Keratinocyte (primary cell): ENCODE data around the gene PRKCA. TPM values are rescaled to one million over a fixed set of nuclear protein-coding genes. Genes with fewer than 3 reads are reported as not detected.

ENCODE experiments used
- DNase-seq: peaks from one replicate; pipeline ENCODE4 v3.0.0-alpha.2; 2011; ENCODE audit warnings: low read depth, missing footprints, low spot score
- FAIRE-seq: peaks from 2 replicates; lab custom pipeline; 2011; peaks lifted over from hg19 to GRCh38; lab: Jason Lieb, UNC
- H2AFZ ChIP-seq: 2 replicates; pipeline ENCODE4 v1.6.0; 2012; ENCODE audit warnings: low read length, control low read depth, inconsistent platforms; ENCODE audit not compliant: control insufficient read depth
- H3K27ac ChIP-seq: 2 replicates; pipeline ENCODE4 v1.5.1; 2011; ENCODE audit warnings: low read length; ENCODE audit not compliant: control insufficient read depth, insufficient read depth
- H3K27me3 ChIP-seq: 3 replicates; pipeline ENCODE4 v1.6.0; 2011; ENCODE audit warnings: low read length; ENCODE audit not compliant: control insufficient read depth, insufficient read depth; ENCODE audit errors: extremely low read depth
- H3K36me3 ChIP-seq, 2 experiments: 2 replicates in 1 of 2; 3 replicates in 1 of 2; pipeline ENCODE4 v1.5.1; 2011; ENCODE audit warnings: low read length in 2 of 2, mild to moderate bottlenecking in 1 of 2; ENCODE audit not compliant: control insufficient read depth in 2 of 2, insufficient read depth in 2 of 2; ENCODE audit errors: extremely low read depth in 1 of 2
- H3K4me1 ChIP-seq: 3 replicates; pipeline ENCODE4 v1.5.1; 2011; ENCODE audit warnings: low read length; ENCODE audit not compliant: control insufficient read depth, insufficient read depth; ENCODE audit errors: extremely low read depth
- H3K4me2 ChIP-seq: 3 replicates; pipeline ENCODE4 v1.6.0; 2011; ENCODE audit warnings: low read depth, low read length; ENCODE audit not compliant: control insufficient read depth, insufficient read depth; ENCODE audit errors: extremely low read depth
- H3K4me3 ChIP-seq, 3 experiments: fragments of 200-600 bp in 1 of 3; sonication (generic) in 1 of 3; 2 replicates in 2 of 3; 3 replicates in 1 of 3; pipeline ENCODE4 v1.5.1; 2011 to 2016; ENCODE audit warnings: low read length in 3 of 3, mild to moderate bottlenecking in 3 of 3, control low read depth in 2 of 3, inconsistent platforms in 1 of 3, low read depth in 1 of 3, mixed read lengths in 1 of 3, mixed run types in 1 of 3, moderate library complexity in 1 of 3; ENCODE audit not compliant: control insufficient read depth in 2 of 3, insufficient read depth in 2 of 3; ENCODE audit errors: extremely low read depth in 1 of 3
- H3K79me2 ChIP-seq: 2 replicates; pipeline ENCODE4 v1.6.0; 2012; ENCODE audit warnings: low read length; ENCODE audit not compliant: control insufficient read depth, insufficient read depth
- H3K9ac ChIP-seq: 3 replicates; pipeline ENCODE4 v1.6.0; 2011; ENCODE audit warnings: low read length; ENCODE audit not compliant: control insufficient read depth, insufficient read depth; ENCODE audit errors: extremely low read depth
- H3K9me1 ChIP-seq: 3 replicates; pipeline ENCODE4 v1.6.0; 2011; ENCODE audit warnings: low read length; ENCODE audit not compliant: control insufficient read depth, insufficient read depth; ENCODE audit errors: extremely low read depth
- H3K9me3 ChIP-seq: 2 replicates; pipeline ENCODE4 v1.5.1; 2012; ENCODE audit warnings: low read depth, low read length; ENCODE audit not compliant: control insufficient read depth
- H4K20me1 ChIP-seq: 3 replicates; pipeline ENCODE4 v1.6.0; 2011; ENCODE audit warnings: low read length; ENCODE audit not compliant: control insufficient read depth, insufficient read depth; ENCODE audit errors: extremely low read depth
- EZH2 ChIP-seq: IDR thresholded peaks from one replicate; pipeline ENCODE4 v1.6.1; 2012; ENCODE audit warnings: inconsistent platforms, mild to moderate bottlenecking, low read length, moderate library complexity
- dilution Hi-C: fragments of 300-500 bp; cut with MboI; formaldehyde crosslinking; loops from one replicate; pipeline ENCODE4 v1.7.0; 2020; ENCODE audit warnings: low sequenced_read_pairs; ENCODE audit not compliant: extremely low pct_ligation_motif_present
- polyA plus RNA-seq, 5 experiments: library from polyadenylated mRNA; depleted of rRNA in 3 of 5; stranded (reverse) in 3 of 5; stranded (forward) in 1 of 5; unstranded in 1 of 5; fragments of >200 nt; gene quantifications; 1 replicate in 1 of 5; 2 replicates in 3 of 5; 3 replicates in 1 of 5; pipeline versions ENCODE4 v1.2.1 to v1.2.3, GENCODE V29; 2011 to 2012; ENCODE audit warnings: missing spikeins in 2 of 5, low read depth in 1 of 5, low replicate concordance in 1 of 5
- TF ChIP-seq, protein P1 (sequence below), 3 experiments: IDR thresholded peaks in 1 of 3; conservative IDR thresholded peaks in 1 of 3; optimal IDR thresholded peaks in 1 of 3; 2 replicates in 2 of 3; 3 replicates in 1 of 3; pipeline versions ENCODE3 to v1.5.1; 2011; ENCODE audit warnings: low read length in 3 of 3, mild to moderate bottlenecking in 3 of 3, moderate library complexity in 2 of 3, control low read depth in 1 of 3, inconsistent platforms in 1 of 3; ENCODE audit not compliant: insufficient read depth in 2 of 3; ENCODE audit errors: extremely low read depth in 1 of 3

The PRKCA gene
- polyA plus RNA-seq, 1 donor (not counting 4 experiments of a cell fraction or from before 2014, with no cell fraction given): 3.6 TPM

DNA sequence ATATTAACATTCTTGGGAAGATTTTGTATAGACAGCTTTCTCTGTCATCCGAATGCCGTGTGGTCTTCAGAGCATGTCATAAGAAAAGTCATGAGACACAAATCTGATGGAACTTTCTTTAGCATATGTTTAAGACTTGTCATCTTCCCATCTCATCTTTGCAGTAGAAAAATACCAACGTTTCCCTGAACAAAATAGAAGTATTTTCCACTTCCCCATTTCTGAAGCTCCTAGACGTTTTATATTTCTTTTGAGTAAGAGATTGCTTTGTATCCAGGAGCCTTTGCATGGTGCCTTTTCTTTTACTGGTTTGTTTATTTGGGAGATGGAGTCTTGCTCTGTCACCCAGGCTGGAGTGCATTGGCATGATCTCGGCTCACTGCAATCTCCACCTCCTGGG, 235.1 kb downstream of the PRKCA start:
- H2AFZ ChIP-seq: no peak overlapping the region
- no peaks in the 10 kb centered on the region for H3K36me3 ChIP-seq
- no peaks in the 10 kb centered on the region for H3K79me2 ChIP-seq
- no peaks in the 10 kb centered on the region for H4K20me1 ChIP-seq
- no peak overlapping the region for H3K9ac ChIP-seq
- no peak overlapping the region for H3K27ac ChIP-seq
- TF ChIP-seq, protein P1, sequence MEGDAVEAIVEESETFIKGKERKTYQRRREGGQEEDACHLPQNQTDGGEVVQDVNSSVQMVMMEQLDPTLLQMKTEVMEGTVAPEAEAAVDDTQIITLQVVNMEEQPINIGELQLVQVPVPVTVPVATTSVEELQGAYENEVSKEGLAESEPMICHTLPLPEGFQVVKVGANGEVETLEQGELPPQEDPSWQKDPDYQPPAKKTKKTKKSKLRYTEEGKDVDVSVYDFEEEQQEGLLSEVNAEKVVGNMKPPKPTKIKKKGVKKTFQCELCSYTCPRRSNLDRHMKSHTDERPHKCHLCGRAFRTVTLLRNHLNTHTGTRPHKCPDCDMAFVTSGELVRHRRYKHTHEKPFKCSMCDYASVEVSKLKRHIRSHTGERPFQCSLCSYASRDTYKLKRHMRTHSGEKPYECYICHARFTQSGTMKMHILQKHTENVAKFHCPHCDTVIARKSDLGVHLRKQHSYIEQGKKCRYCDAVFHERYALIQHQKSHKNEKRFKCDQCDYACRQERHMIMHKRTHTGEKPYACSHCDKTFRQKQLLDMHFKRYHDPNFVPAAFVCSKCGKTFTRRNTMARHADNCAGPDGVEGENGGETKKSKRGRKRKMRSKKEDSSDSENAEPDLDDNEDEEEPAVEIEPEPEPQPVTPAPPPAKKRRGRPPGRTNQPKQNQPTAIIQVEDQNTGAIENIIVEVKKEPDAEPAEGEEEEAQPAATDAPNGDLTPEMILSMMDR (optimal IDR thresholded peaks at IDR 0.05 in 1 of 3, IDR thresholded peaks at IDR 0.05 in 1 of 3, conservative IDR thresholded peaks at IDR 0.05 in 1 of 3; ENCODE audit: extremely low read depth in 1 of 3, insufficient read depth in 2 of 3, low read length in 3 of 3): no peak
- no peak for TF ChIP-seq EZH2
- no peaks in the 10 kb centered on the region for H3K27me3 ChIP-seq
- no peak overlapping the region for H3K4me3 ChIP-seq
- DNase-seq: no peak
- H3K9me1 ChIP-seq: no peaks in the 10 kb centered on the region
- H3K4me2 ChIP-seq: no peak overlapping the region
- H3K9me3 ChIP-seq: no peaks in the 10 kb centered on the region
- dilution Hi-C loops: no loop called here
- FAIRE-seq: peak; percentile 5
- peaks cover 6% of the 10 kb centered on the region for H3K4me1 ChIP-seq

DNA sequence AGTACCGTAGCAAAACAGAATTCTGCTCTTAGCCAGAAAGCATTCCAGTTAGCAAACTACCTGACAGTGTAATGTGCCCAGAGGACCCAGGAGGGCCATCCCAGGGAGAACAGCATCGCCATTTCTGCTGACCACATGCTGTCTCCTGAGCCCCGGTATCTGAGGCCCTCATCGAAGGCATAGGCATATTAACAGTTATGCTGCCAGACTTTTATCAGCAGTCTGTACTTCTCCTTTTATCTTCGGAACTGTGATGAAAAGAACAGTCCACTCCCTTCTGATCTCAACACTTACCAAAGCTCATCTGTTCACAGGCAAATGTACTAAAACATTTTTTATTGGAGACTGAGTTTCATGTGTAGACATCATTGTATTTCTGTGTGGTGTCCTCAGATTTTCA, 236.4 kb downstream of the PRKCA start:
- dilution Hi-C loops: no loop called here
- Histone ChIP-seq H3K4me3 (no peak overlapping the region), H2AFZ (no peak overlapping the region), H3K9me1 (no peaks in the 10 kb centered on the region), H3K79me2 (no peaks in the 10 kb centered on the region), H3K9ac (no peak overlapping the region), H3K27me3 (no peaks in the 10 kb centered on the region), H3K27ac (no peak overlapping the region), H3K4me1 (peaks cover 10% of the 10 kb centered on the region), H3K36me3 (no peaks in the 10 kb centered on the region), H3K9me3 (no peaks in the 10 kb centered on the region), H4K20me1 (no peaks in the 10 kb centered on the region), H3K4me2 (no peak overlapping the region)
- FAIRE-seq (no peak), DNase-seq (no peak)
- TF ChIP-seq EZH2: no peak
- TF ChIP-seq, protein P1 (optimal IDR thresholded peaks at IDR 0.05 in 1 of 3, IDR thresholded peaks at IDR 0.05 in 1 of 3, conservative IDR thresholded peaks at IDR 0.05 in 1 of 3; ENCODE audit: extremely low read depth in 1 of 3, insufficient read depth in 2 of 3, low read length in 3 of 3): no peak
